Raji (cell line): ENCODE measurements around the gene CDON.

Source experiments
- POLR2A ChIP-seq: IDR thresholded peaks from 2 replicates; pipeline ENCODE4 v1.6.1; 2011; ENCODE audit warnings: low read depth, low read length, control low read depth; ENCODE audit not compliant: insufficient read depth

CDON gene

DNA sequence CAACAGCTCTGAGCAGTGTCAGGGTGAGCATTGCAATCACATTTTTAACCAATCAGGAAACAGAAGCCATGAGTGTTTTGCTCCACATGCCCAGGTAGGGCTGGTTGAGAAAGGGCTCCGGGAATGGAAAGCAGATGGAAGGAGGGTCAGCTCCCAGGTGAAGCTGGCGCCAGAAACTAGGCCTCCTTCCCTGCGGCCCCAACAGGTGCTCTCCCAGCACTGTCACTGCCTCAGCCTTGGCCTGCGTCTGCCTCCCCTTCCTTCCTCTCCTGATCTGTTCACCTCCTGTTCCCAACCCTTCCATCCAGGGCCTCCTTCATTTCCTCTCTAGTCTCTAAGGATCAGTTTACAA is 121.4 kb downstream of the CDON start:
- TF ChIP-seq POLR2A = no peak

DNA sequence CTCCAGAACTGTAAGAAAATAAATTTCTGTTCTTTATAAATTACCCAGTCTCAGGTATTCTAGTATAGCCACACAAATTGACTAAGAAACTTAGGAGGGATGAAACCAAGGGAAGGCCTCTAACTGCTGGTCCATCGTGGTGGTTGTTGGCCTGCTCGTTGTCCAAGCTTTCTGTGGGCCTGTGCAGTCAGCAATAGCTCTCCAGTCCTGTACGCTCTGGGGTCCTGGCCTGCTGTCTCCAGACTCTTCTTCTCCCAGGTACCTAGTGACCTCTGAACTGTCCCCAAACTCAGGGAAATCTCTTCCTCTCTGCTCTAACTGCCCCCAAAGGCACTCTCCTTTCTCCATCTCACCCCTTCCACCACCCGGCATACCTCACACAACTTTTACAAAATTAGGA is 122.5 kb downstream of the CDON start:
- no peak for TF ChIP-seq POLR2A

DNA sequence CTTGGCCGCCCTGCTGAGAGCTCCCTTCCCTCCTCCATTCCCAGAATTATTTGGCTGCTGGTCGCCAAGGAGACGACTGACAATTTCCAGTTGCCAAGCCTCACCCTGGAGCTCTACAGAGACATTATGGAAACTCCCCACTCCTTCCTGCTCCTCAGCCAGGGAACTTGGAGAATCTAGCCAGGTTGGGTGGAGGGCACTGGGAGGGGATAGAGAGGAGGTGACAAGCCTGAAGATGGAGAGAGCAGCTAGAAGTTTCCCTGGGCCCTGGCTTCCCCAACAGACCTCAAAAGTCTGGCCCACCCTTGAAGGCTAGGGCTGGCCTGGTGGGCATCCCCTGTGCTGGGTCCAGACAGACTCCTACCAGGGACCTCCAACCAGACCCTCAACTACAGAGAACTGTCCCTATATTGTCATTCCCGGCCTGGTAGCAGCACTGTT is 123.6 kb downstream of the CDON start:
- no peak for TF ChIP-seq POLR2A

DNA sequence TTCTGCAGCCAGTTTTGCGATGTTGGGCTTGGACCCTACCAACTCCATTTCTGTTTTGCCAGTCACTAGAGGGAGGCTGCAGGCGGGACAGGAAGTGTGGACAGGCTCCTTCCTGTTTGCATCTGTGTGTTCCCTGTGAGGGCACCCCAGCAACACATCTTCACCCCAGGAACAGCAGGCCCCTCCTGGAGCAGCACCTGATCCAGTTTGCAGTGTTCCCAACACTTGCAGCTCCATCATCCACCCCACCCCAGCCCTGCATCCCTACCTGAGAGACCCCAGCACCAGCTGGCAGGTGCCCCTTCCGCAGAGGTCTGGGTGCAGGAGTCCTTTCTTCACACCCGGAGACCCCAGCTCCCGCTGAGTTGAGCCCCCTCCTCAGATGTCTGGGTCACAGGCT is 124.2 kb downstream of the CDON start:
- no peak for TF ChIP-seq POLR2A

DNA sequence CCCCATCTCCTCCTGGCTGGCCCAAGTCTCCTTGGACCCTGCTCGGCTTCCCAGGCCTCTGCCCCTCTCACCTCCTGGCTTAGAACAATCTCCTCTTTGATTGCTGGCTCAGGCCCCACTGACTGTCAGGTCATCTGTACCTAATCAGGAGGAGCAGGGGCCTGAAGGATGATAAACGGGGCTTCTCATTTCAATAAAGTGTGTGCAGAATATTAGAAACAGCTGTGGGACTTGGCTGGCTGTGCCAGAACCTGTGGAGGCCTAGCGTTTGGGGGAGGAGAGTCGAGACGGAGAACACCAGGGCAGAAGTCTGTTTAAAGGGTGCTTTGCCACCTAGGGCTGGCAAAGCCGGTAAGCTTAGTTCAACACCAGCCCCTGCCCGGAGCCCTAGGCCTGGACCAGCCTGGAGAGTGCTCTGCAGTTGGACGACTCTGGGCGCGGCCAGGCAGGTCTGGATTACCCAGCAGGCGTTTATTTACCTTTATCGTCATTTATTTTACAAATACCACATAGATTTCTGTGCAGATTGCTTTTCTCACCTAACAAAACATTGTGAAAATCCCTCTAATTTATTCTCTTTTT is 127.0 kb downstream of the CDON start:
- no peak for TF ChIP-seq POLR2A

DNA sequence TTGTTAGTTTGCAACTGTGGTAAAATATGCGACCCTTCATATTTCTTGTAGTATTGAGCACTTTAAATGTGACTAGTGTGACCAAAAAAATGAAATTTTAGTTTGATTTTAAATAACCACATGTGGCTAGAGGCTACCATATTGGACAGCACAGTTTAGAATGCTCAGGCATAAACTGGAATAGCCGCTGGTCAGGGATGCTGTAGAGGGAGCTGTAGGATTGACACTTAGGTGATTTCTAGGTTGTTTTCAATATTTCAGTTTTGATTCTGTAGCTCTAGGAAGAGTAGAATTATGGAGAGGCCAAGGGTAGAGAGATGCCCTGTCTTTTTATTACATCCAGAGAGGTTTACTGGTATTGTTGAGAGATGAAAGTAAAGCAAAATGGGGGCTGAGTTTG is 127.6 kb downstream of the CDON start:
- TF ChIP-seq POLR2A = no peak

DNA sequence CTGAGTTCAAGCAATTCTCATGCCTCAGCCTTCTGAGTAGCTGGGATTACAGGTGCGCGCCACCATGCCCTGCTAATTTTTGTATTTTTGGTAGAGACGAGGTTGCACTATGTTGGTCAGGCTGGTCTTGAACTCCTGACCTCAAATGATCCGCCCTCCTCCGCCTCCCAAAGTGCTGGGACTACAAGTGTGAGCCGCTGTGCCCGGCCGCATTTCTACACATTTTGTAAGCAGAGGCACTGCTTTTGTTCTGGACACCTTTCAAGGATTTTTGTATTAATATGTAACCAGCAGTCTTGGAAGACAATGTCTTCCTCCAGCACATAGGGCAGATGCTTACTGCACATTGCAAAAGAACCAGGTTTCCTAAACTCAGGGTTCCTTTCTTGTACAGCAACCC is 128.2 kb downstream of the CDON start:
- no peak for TF ChIP-seq POLR2A

DNA sequence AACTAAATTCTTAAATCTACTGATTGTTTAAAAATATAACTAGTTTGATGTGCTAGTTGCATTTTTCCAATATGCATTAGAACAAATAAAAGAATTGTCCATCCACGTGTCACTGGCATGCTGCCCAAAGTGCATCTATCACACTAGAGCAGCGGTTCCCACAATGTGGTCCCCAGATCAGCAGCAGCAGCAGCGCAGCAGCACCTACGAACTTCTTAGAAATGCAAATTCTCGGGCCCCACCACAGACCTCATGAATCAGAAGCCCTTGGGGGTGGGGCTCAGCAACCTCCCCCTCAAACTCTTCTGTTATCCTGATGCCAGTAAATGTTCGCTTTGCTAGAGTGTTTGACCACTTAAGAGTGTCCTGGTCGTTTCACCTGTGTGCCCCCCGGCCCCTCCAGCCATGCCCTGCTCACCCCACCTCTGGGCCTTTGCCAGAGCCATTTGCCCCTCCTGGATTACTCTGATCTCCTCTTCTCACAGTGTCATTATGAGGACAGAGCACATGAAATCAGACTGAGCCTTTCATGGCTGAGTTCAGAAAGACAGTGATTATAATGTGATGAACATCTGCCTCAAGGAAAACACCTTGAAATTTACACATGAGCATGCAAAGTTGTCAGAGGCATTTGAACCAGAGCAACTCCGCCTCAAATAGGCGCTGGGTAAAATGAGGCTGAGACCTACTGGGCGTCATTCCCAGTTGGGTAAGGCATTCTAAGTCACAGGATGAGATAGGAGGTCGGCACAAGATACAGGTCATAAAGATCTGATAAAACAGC is 129.4 kb downstream of the CDON start:
- TF ChIP-seq POLR2A = no peak

DNA sequence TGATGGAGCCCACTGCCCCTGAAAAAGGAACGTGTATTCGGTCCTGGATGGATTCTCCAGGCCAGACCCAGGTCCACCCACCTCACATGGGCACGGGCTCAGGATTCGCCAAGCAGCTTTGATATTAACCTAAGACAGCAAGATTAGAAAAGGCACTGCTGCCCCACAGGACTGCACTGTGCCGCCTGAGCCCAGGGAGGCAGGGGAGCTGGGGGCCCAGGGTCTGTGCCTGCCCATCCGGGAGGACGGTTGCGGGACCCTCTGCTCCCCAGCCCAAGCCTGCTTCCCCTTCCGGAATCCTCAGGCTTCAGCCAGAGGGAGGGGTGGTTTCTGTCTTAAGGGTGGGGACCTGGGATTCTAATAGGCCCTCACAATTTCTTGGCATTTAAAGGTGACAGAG is 130.4 kb downstream of the CDON start:
- no peak for TF ChIP-seq POLR2A

DNA sequence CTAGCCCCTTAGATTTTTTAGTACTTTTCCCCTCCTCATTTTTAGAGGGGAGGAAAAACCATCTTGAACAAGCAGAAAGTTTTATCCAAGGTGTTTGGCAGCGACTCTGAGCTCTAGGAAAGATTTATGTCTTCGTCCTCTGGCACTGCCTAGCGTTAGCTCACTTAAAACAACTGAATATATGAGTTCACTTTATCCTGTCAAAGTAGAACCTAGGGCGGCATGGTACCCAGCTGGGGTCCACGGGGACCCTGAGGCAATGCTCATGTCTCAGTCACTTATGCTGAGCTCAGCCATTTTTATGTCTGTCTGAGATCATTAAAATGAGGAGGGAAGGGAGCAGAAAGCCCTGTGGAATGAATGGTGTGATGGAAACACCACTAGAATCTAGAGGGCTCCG is 131.0 kb downstream of the CDON start:
- no peak for TF ChIP-seq POLR2A

DNA sequence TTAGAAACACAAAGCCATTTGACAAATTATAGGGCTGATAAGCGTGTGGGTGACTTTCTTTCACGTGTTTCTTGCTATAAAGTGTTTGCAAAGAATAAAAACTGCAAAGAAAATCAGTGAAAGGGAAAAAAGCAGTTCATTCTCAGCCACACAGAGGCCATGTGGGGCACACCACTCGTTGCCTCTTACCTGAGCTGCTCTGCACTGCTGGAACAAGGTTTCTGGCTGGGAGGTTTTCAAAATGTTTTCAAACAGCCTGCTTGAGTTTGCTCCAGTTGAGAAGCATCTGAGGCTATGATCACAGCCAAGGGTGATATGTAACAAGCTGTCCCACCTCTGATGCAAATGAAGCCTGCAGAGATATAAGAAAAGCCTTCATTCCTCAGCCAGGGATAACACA is 131.6 kb downstream of the CDON start:
- TF ChIP-seq POLR2A = no peak

DNA sequence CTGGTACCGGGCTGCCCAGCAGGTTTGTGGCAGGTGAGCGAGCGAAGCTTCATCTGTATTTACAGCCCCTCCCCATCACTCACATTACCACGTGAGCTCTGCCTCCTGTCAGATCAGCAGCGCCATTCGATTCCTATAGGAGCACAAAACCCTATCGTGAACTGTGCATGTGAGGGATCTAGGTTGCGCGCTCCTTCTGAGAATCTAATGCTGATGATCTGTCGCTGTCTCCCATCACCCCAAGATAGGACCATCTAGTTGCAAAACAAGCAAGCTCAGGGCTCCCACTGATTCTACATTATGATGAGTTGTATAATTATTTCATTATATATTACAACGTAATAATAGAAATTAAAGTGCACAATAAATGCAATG is 132.6 kb downstream of the CDON start:
- TF ChIP-seq POLR2A = no peak

DNA sequence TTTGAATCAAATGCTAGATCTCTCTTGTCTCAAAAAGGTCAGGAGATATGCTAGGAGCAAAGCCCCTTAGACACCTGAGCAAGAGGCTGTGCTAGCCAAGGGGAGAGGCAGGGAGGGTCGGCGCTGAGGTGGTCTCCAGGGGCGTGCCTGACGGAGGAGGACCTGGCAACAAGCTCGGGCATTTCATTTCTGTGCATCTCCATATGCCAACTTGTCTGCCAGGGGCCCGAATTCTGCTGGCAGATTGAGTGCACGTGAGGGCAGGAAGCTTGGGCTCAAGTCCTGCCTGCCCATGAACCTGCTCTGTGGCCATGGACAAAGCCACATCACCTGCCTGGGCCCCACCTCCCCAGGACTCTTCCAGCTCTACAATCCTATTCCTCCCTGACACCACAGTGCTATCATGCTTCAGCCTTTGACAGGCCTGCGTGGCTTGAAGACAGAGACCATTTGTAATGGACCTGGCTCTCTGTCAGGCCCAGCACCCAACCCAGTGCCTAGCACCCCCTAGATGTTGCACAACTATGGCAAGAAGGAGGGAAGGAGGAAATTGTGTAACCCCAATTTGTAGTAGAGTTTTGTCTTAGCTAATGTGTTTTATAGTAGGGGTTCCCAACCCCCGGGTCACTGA is 133.1 kb downstream of the CDON start:
- TF ChIP-seq POLR2A = no peak

DNA sequence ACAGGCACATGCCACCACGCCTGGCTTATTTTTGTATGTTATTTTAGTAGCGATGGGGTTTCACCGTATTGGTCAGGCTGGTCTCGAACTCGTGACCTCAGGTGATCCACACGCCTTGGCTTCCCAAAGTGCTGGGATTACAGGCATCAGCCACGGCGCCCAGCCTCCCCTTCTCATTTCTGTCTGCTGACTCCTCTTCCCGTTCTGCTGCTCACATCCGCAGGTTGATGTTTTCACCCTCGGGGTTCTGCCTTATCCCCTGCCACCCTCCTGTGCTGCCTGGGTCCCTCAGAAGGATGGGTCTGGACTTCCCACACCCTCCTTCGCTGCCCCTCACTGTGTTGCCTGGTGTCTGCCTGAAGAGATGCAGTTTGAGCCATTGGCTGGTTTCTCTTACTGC is 136.0 kb downstream of the CDON start:
- no peak for TF ChIP-seq POLR2A

DNA sequence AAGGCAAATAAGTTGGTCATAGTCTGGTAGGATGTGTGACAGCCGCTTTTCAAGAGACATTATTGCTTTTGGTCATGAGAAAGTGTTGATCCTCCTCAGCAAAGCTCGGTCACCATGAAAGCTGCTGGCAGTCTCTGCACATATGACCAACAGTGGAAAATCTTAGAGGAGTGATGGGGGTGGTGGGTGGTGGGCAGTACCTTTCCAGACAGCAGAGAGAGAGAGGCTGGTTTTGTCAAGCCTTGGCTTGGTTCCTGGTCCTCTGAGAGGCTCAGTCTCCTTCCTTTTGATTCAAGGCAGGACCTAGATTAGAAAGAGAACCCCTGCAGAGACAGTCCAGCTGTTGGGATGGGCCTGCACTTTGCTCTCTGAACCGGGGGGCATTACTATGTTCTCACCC is 136.9 kb downstream of the CDON start:
- TF ChIP-seq POLR2A = no peak

DNA sequence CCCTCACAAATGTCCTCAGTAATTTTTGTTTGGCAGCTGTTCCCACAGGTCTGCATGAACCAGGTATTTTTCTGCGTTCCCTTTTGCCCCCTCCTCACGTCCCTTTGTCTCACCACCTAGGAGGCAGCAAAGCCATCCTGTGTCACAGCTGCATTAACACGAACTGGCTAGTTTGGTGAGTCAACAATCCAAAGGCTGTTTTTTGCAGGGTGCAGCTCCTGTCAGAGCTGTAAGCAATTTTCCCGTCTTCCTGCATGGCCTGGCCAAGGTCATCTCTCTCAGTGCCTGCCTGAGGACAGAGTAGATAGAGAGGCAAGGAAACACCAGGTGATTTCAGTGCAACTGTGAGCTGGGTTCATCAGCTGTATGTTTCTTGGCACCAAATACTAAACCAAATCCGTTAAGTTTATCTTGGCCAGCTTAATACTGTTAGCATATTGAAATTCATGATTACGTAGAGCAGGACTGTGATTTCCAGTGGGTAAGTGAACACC is 137.4 kb downstream of the CDON start:
- no peak for TF ChIP-seq POLR2A
